H9 (cell line): Measurements from ENCODE around the gene CAPN3. TPM values are rescaled to one million over a fixed set of nuclear protein-coding genes. Genes with fewer than 3 reads are reported as not detected.

ENCODE experiments used
- DNase-seq: peaks from one replicate; pipeline ENCODE4 v3.0.0-alpha.2; 2017
- H2AFZ ChIP-seq: one replicate; pipeline ENCODE4 v1.6.1; 2013; ENCODE audit warnings: mild to moderate bottlenecking, low read length, control low read depth, moderate library complexity
- H2AK5ac ChIP-seq: 2 replicates; pipeline ENCODE4 v1.6.1; 2013; ENCODE audit warnings: low read length, control low read depth, mixed read lengths; ENCODE audit not compliant: insufficient read length
- H2BK120ac ChIP-seq: one replicate; pipeline ENCODE4 v1.6.1; 2013; ENCODE audit warnings: low read depth, mild to moderate bottlenecking, low read length, control low read depth, inconsistent platforms; ENCODE audit not compliant: poor library complexity, severe bottlenecking
- H2BK12ac ChIP-seq: 2 replicates; pipeline ENCODE4 v1.6.1; 2013; ENCODE audit warnings: low read length, control low read depth, mixed read lengths, low read depth; ENCODE audit not compliant: insufficient read length
- H2BK15ac ChIP-seq: 2 replicates; pipeline ENCODE4 v1.6.1; 2013; ENCODE audit warnings: low read depth, low read length, control low read depth
- H2BK20ac ChIP-seq: one replicate; pipeline ENCODE4 v1.6.1; 2013; ENCODE audit warnings: low read depth, mild to moderate bottlenecking, low read length, control low read depth, inconsistent platforms; ENCODE audit not compliant: poor library complexity, severe bottlenecking
- H2BK5ac ChIP-seq: 2 replicates; pipeline ENCODE4 v1.6.1; 2013; ENCODE audit warnings: low read length, control low read depth, mixed read lengths; ENCODE audit not compliant: insufficient read length
- H3K14ac ChIP-seq: 2 replicates; pipeline ENCODE4 v1.6.1; 2013; ENCODE audit warnings: low read length, control low read depth; ENCODE audit not compliant: insufficient read depth
- H3K18ac ChIP-seq: 2 replicates; pipeline ENCODE4 v1.6.1; 2013; ENCODE audit warnings: low read depth, mild to moderate bottlenecking, mixed read lengths, low read length, control low read depth; ENCODE audit not compliant: insufficient read length
- H3K23ac ChIP-seq: 2 replicates; pipeline ENCODE4 v1.6.1; 2013; ENCODE audit warnings: low read length, control low read depth, mixed read lengths, low read depth; ENCODE audit not compliant: insufficient read length
- H3K23me2 ChIP-seq: 2 replicates; pipeline ENCODE4 v1.6.1; 2013; ENCODE audit warnings: low read depth, mild to moderate bottlenecking, mixed read lengths, low read length, control low read depth; ENCODE audit not compliant: insufficient read length, poor library complexity, severe bottlenecking
- H3K27ac ChIP-seq: 2 replicates; pipeline ENCODE4 v1.5.1; 2013; ENCODE audit warnings: low read length, control low read depth, mixed read lengths, low read depth; ENCODE audit not compliant: insufficient read length
- H3K27me3 ChIP-seq: 2 replicates; pipeline ENCODE4 v1.6.1; 2013; ENCODE audit warnings: low read length, control low read depth, inconsistent platforms; ENCODE audit not compliant: insufficient read depth
- H3K4ac ChIP-seq: 2 replicates; pipeline ENCODE4 v1.6.1; 2013; ENCODE audit warnings: low read depth, mild to moderate bottlenecking, control low read depth, inconsistent platforms, low read length, moderate library complexity
- H3K4me1 ChIP-seq: 2 replicates; pipeline ENCODE4 v1.6.1; 2013; ENCODE audit warnings: low read length, control low read depth, inconsistent platforms; ENCODE audit not compliant: insufficient read depth
- H3K4me2 ChIP-seq: 2 replicates; pipeline ENCODE4 v1.6.1; 2013; ENCODE audit warnings: low read length, control low read depth, mixed read lengths; ENCODE audit not compliant: insufficient read length, insufficient read depth
- H3K56ac ChIP-seq: 2 replicates; pipeline ENCODE4 v1.6.1; 2013; ENCODE audit warnings: low read depth, mild to moderate bottlenecking, mixed read lengths, low read length, control low read depth; ENCODE audit not compliant: insufficient read length
- H3K79me1 ChIP-seq: 2 replicates; pipeline ENCODE4 v1.6.1; 2013; ENCODE audit warnings: low read depth, mild to moderate bottlenecking, moderate library complexity, low read length, control low read depth, inconsistent platforms; ENCODE audit not compliant: insufficient read depth, poor library complexity, severe bottlenecking
- H3K79me2 ChIP-seq: 2 replicates; pipeline ENCODE4 v1.6.1; 2013; ENCODE audit warnings: low read length, control low read depth, inconsistent platforms; ENCODE audit not compliant: insufficient read depth
- H3K9ac ChIP-seq: 2 replicates; pipeline ENCODE4 v1.6.1; 2013; ENCODE audit warnings: low read length, control low read depth, mixed read lengths; ENCODE audit not compliant: insufficient read length; ENCODE audit errors: extremely low read depth
- H3K9me3 ChIP-seq: one replicate; pipeline ENCODE4 v1.6.1; 2013; ENCODE audit warnings: low read depth, low read length, inconsistent platforms; ENCODE audit not compliant: control insufficient read depth
- H3T11ph ChIP-seq: one replicate; pipeline ENCODE4 v1.6.1; 2013; ENCODE audit warnings: mild to moderate bottlenecking, low read length, control low read depth, inconsistent platforms
- H4K20me1 ChIP-seq: one replicate; pipeline ENCODE4 v1.6.1; 2013; ENCODE audit not compliant: control insufficient read depth, insufficient read length, insufficient read depth
- H4K5ac ChIP-seq: 2 replicates; pipeline ENCODE4 v1.6.1; 2013; ENCODE audit warnings: low read depth, mild to moderate bottlenecking, mixed read lengths, low read length, control low read depth; ENCODE audit not compliant: insufficient read length
- H4K8ac ChIP-seq: replicated peaks from 2 replicates; pipeline ENCODE4 v1.6.1; 2013; ENCODE audit warnings: low read length, control low read depth, mixed read lengths, low read depth; ENCODE audit not compliant: insufficient read length
- H4K91ac ChIP-seq: 2 replicates; pipeline ENCODE4 v1.6.1; 2013; ENCODE audit warnings: low read depth, mild to moderate bottlenecking, moderate library complexity, mixed read lengths, low read length, control low read depth; ENCODE audit not compliant: insufficient read length
- H3K27ac Mint-ChIP-seq, 3 experiments: 2 replicates in 2 of 3; 3 replicates in 1 of 3; pipeline ENCODE4 v1.8.0; 2020 to 2021; ENCODE audit warnings: mixed read lengths in 3 of 3, mild to moderate bottlenecking in 1 of 3, moderate library complexity in 1 of 3
- H3K27me3 Mint-ChIP-seq: 2 replicates; pipeline ENCODE4 v1.8.0; 2021; ENCODE audit warnings: low read depth, mild to moderate bottlenecking, moderate library complexity, mixed read lengths
- H3K36me3 Mint-ChIP-seq, 3 experiments: 2 replicates in 2 of 3; 3 replicates in 1 of 3; pipeline ENCODE4 v1.8.0; 2020 to 2021; ENCODE audit warnings: low read depth in 3 of 3, mixed read lengths in 3 of 3; ENCODE audit not compliant: insufficient read depth in 1 of 3
- H3K4me1 Mint-ChIP-seq, 2 experiments: 2 replicates each; pipeline ENCODE4 v1.8.0; 2020; ENCODE audit warnings: mixed read lengths in 2 of 2
- H3K4me3 Mint-ChIP-seq, 2 experiments: 2 replicates in 1 of 2; 3 replicates in 1 of 2; pipeline ENCODE4 v1.8.0; 2020 to 2021; ENCODE audit warnings: mild to moderate bottlenecking in 2 of 2, mixed read lengths in 2 of 2, moderate library complexity in 1 of 2
- H3K9me3 Mint-ChIP-seq, 2 experiments: 2 replicates in 1 of 2; 3 replicates in 1 of 2; pipeline ENCODE4 v1.8.0; 2020; ENCODE audit warnings: mild to moderate bottlenecking in 2 of 2, mixed read lengths in 2 of 2, moderate library complexity in 1 of 2
- CTCF ChIP-seq: fragments of 200-600 bp; sonication (generic); conservative IDR thresholded peaks from 3 replicates; pipeline ENCODE4 v1.8.0; 2021; ENCODE audit warnings: antibody characterized with exemption, mild to moderate bottlenecking
- WGBS: extraction: QIAGEN DNeasy Blood & Tissue Kit; methylation state at CpG from one replicate; pipeline ENCODE4 v1.1.7; 2013; ENCODE audit warnings: missing lambda C conversion rate, low lambda C conversion rate, mixed read lengths; ENCODE audit not compliant: insufficient read length; ENCODE audit errors: extremely low coverage; 5-methylcytosine and 5-hydroxymethylcytosine counted together
- total RNA-seq: library from RNA; stranded (reverse); gene quantifications from 2 replicates; pipeline ENCODE4 v1.2.1, GENCODE V29; 2021

Gene CAPN3
- total RNA-seq, 1 experiment from 2014 or later: 0.31 TPM

GRCh38 chr15:42374810-42375209 lies 15.5 kb downstream of the CAPN3 start:
- H3K79me2 ChIP-seq: no peaks in the 10 kb centered on the region
- H3K9ac ChIP-seq: no peak overlapping the region
- H3K18ac ChIP-seq: no peak overlapping the region
- H3K27ac Mint-ChIP-seq: no peak overlapping the region
- H3K4me2 ChIP-seq: no peak overlapping the region
- H4K91ac ChIP-seq: no peak overlapping the region
- H3K56ac ChIP-seq: no peak overlapping the region
- H3K27me3 Mint-ChIP-seq: peaks cover 25% of the 10 kb centered on the region
- H3K23ac ChIP-seq: no peak overlapping the region
- TF ChIP-seq CTCF: no peak
- H4K20me1 ChIP-seq: no peaks in the 10 kb centered on the region
- no peak overlapping the region for H2AFZ ChIP-seq
- H3K79me1 ChIP-seq: no peaks in the 10 kb centered on the region
- no peak overlapping the region for H2BK5ac ChIP-seq
- H3K4me1 ChIP-seq: no peaks in the 10 kb centered on the region
- no peak overlapping the region for H3K14ac ChIP-seq
- peaks cover 33% of the 10 kb centered on the region in 2 experiments for H3K9me3 Mint-ChIP-seq
- no peak for DNase-seq
- H4K8ac ChIP-seq: no peak overlapping the region
- WGBS: no CpG with 5 or more reads among the region's 1 CpG
- no peak overlapping the region for H2BK15ac ChIP-seq
- H3K4ac ChIP-seq: no peak overlapping the region
- no peak overlapping the region for H2BK12ac ChIP-seq
- H3K27ac ChIP-seq: no peak overlapping the region
- no peak overlapping the region for H2AK5ac ChIP-seq
- no peaks in the 10 kb centered on the region for H3K4me1 Mint-ChIP-seq
- no peaks in the 10 kb centered on the region for H3K27me3 ChIP-seq
- no peak overlapping the region for H3T11ph ChIP-seq
- H3K36me3 Mint-ChIP-seq: peaks cover 6 to 28% (median 16%) of the 10 kb centered on the region in 3 experiments; a peak in 6 of 7 replicates
- H3K23me2 ChIP-seq: no peaks in the 10 kb centered on the region
- H3K4me3 Mint-ChIP-seq: no peak overlapping the region
- no peaks in the 10 kb centered on the region for H3K9me3 ChIP-seq
- H2BK120ac ChIP-seq: no peak overlapping the region
- H2BK20ac ChIP-seq: no peak overlapping the region
- H4K5ac ChIP-seq: no peak overlapping the region
